ENCODE measurements around the gene FUT9.

GRCh38 chr6:96184798-96185197, 169.0 kb downstream of the FUT9 start:
- TF ChIP-seq, protein P1, sequence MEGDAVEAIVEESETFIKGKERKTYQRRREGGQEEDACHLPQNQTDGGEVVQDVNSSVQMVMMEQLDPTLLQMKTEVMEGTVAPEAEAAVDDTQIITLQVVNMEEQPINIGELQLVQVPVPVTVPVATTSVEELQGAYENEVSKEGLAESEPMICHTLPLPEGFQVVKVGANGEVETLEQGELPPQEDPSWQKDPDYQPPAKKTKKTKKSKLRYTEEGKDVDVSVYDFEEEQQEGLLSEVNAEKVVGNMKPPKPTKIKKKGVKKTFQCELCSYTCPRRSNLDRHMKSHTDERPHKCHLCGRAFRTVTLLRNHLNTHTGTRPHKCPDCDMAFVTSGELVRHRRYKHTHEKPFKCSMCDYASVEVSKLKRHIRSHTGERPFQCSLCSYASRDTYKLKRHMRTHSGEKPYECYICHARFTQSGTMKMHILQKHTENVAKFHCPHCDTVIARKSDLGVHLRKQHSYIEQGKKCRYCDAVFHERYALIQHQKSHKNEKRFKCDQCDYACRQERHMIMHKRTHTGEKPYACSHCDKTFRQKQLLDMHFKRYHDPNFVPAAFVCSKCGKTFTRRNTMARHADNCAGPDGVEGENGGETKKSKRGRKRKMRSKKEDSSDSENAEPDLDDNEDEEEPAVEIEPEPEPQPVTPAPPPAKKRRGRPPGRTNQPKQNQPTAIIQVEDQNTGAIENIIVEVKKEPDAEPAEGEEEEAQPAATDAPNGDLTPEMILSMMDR (IDR thresholded peaks at IDR 0.05), result no peak
- no peak for TF ChIP-seq POLR2A (IDR thresholded peaks at IDR 0.05)

All from prostate gland (tissue), 2 donors.